Neuron (in vitro differentiated cells): Measurements from ENCODE around the gene POLR3C.
A peak's percentile ranks its signal among the peaks of the same experiment; 100 is the strongest.
"Not testable (repeated sequence)": the region's sequence is repeated elsewhere in the genome, so short reads cannot be mapped to it uniquely, and the experiment has no call there.

Experiments used
- H2AFZ ChIP-seq: one replicate; pipeline ENCODE4 v1.6.1; 2013; ENCODE audit warnings: low read depth, mild to moderate bottlenecking, inconsistent platforms, low read length, moderate library complexity
- H3K27me3 ChIP-seq: one replicate; pipeline ENCODE4 v1.6.1; 2013; ENCODE audit warnings: low read length; ENCODE audit not compliant: insufficient read depth
- H3K36me3 ChIP-seq: one replicate; pipeline ENCODE4 v1.6.1; 2013; ENCODE audit warnings: low read length; ENCODE audit not compliant: insufficient read depth
- H3K4me1 ChIP-seq: one replicate; pipeline ENCODE4 v1.6.1; 2013; ENCODE audit warnings: low read length; ENCODE audit not compliant: insufficient read depth
- H3K4me3 ChIP-seq: 2 replicates; pipeline ENCODE4 v1.5.1; 2013; ENCODE audit warnings: mild to moderate bottlenecking, low read length, moderate library complexity
- H3K9me3 ChIP-seq: one replicate; pipeline ENCODE4 v1.6.1; 2013; ENCODE audit warnings: low read length

POLR3C gene

GRCh38 chr1:145830810-145831209 is 6.8 kb downstream of the POLR3C start:
- H2AFZ ChIP-seq, H3K4me1 ChIP-seq, H3K4me3 ChIP-seq, H3K27me3 ChIP-seq, H3K9me3 ChIP-seq: not testable (repeated sequence)
- H3K36me3 ChIP-seq: peaks cover 91% of the 10 kb centered on the region

GRCh38 chr1:145837656-145838055 is 13.7 kb downstream of the POLR3C start:
- H3K36me3 ChIP-seq: peaks cover 89% of the 10 kb centered on the region

GRCh38 chr1:145843031-145843430 is 19.0 kb downstream of the POLR3C start:
- Histone ChIP-seq H3K36me3 (peaks cover 57% of the 10 kb centered on the region), H3K4me3 (no peak overlapping the region), H3K4me1 (peaks cover 3% of the 10 kb centered on the region), H3K9me3 (no peaks in the 10 kb centered on the region), H2AFZ (no peak overlapping the region), H3K27me3 (no peaks in the 10 kb centered on the region)

More at GRCh38 chr1:145837656-145838055, 13.7 kb downstream of the POLR3C start:
- Histone ChIP-seq H3K27me3 (no peaks in the 10 kb centered on the region), H3K4me1 (no peaks in the 10 kb centered on the region), H2AFZ (no peak overlapping the region), H3K9me3 (no peaks in the 10 kb centered on the region), H3K4me3 (no peak overlapping the region)

- H3K4me3 ChIP-seq: peak overlapping the region; percentile 48
Observed at GRCh38 chr1:145845144-145845513, 21.1 kb downstream of the POLR3C start.

GRCh38 chr1:145845514-145846161 is 21.6 kb downstream of the POLR3C start, which contains the start of gene NUDT17:
Gene NUDT17 (plus strand): TSS chr1:145845630. CDS start chr1:145845641, 11 bp downstream.
- Histone ChIP-seq H3K27me3 (no peaks in the 10 kb centered on the region), H2AFZ (peak within 1 kb of the TSS; percentile 56), H3K4me3 (peak within 1 kb of the TSS; percentile 48), H3K36me3 (peaks cover 60% of the 10 kb centered on the region), H3K9me3 (no peaks in the 10 kb centered on the region), H3K4me1 (peaks cover 3% of the 10 kb centered on the region)

More at GRCh38 chr1:145845144-145845513, 21.1 kb downstream of the POLR3C start:
- Histone ChIP-seq H3K36me3 (peaks cover 55% of the 10 kb centered on the region), H3K27me3 (no peaks in the 10 kb centered on the region), H3K4me1 (peaks cover 3% of the 10 kb centered on the region), H3K9me3 (no peaks in the 10 kb centered on the region), H2AFZ (no peak overlapping the region)

- peaks cover 60% of the 10 kb centered on the region for H3K36me3 ChIP-seq
- no peaks in the 10 kb centered on the region for H3K27me3 ChIP-seq
- H3K4me3 ChIP-seq: peak overlapping the region; percentile 48
Observed at GRCh38 chr1:145846201-145846612, 22.2 kb downstream of the POLR3C start.

GRCh38 chr1:145847827-145848226 is 23.8 kb downstream of the POLR3C start:
- H2AFZ ChIP-seq: no peak overlapping the region
- H3K27me3 ChIP-seq: no peaks in the 10 kb centered on the region
- peaks cover 3% of the 10 kb centered on the region for H3K4me1 ChIP-seq
- no peak overlapping the region for H3K4me3 ChIP-seq
- H3K36me3 ChIP-seq: peaks cover 57% of the 10 kb centered on the region
- H3K9me3 ChIP-seq: no peaks in the 10 kb centered on the region

More at GRCh38 chr1:145846201-145846612, 22.2 kb downstream of the POLR3C start:
- H3K9me3 ChIP-seq: no peaks in the 10 kb centered on the region
- peaks cover 3% of the 10 kb centered on the region for H3K4me1 ChIP-seq
- H2AFZ ChIP-seq: peak overlapping the region; percentile 56

- H3K9me3 ChIP-seq: no peaks in the 10 kb centered on the region
- H2AFZ ChIP-seq: no peak overlapping the region
- H3K4me1 ChIP-seq: peaks cover 3% of the 10 kb centered on the region
- no peak overlapping the region for H3K4me3 ChIP-seq
- no peaks in the 10 kb centered on the region for H3K27me3 ChIP-seq
- H3K36me3 ChIP-seq: peaks cover 59% of the 10 kb centered on the region
Observed at GRCh38 chr1:145849356-145850160, 25.6 kb downstream of the POLR3C start.

- no peaks in the 10 kb centered on the region for H3K9me3 ChIP-seq
- H2AFZ ChIP-seq: no peak overlapping the region
- H3K4me3 ChIP-seq: no peak overlapping the region
- H3K4me1 ChIP-seq: peaks cover 10% of the 10 kb centered on the region
- H3K27me3 ChIP-seq: no peaks in the 10 kb centered on the region
- H3K36me3 ChIP-seq: peaks cover 54% of the 10 kb centered on the region
Observed at GRCh38 chr1:145855426-145855948, 31.5 kb downstream of the POLR3C start.

GRCh38 chr1:145857170-145857569 is 33.2 kb downstream of the POLR3C start:
- Histone ChIP-seq H2AFZ (no peak overlapping the region), H3K36me3 (peaks cover 41% of the 10 kb centered on the region), H3K27me3 (no peaks in the 10 kb centered on the region), H3K4me3 (peak overlapping the region; percentile 77), H3K9me3 (no peaks in the 10 kb centered on the region), H3K4me1 (peaks cover 10% of the 10 kb centered on the region)

GRCh38 chr1:145858238-145858900 is 34.4 kb downstream of the POLR3C start:
- Histone ChIP-seq H3K36me3 (peaks cover 33% of the 10 kb centered on the region), H3K27me3 (no peaks in the 10 kb centered on the region), H3K4me3 (peak overlapping the region; percentile 77), H2AFZ (peak overlapping the region; percentile 79), H3K9me3 (no peaks in the 10 kb centered on the region), H3K4me1 (peaks cover 10% of the 10 kb centered on the region)

GRCh38 chr1:145858901-145859490 is 35.0 kb downstream of the POLR3C start, which contains the start of gene PIAS3:
Gene PIAS3 (minus strand): TSS chr1:145859081. CDS start chr1:145858990, 91 bp downstream.
- Histone ChIP-seq H3K36me3 (peaks cover 27% of the 10 kb centered on the region), H3K9me3 (no peaks in the 10 kb centered on the region), H3K4me3 (peak within 1 kb of the TSS; percentile 77), H2AFZ (peak within 1 kb of the TSS; percentile 79), H3K4me1 (peaks cover 10% of the 10 kb centered on the region), H3K27me3 (no peaks in the 10 kb centered on the region)
